ENCODE data around the gene EMX2.

The EMX2 gene

GRCh38 chr10:117550076-117550475 is 7.5 kb downstream of the EMX2 start:
- DNase-seq (ENCODE audit: low read depth) = no peak
- H3K4me3 ChIP-seq (ENCODE audit: low read length) = peak overlapping the region; percentile 96
- TF ChIP-seq CTCF (conservative IDR thresholded peaks at IDR 0.05; ENCODE audit: low read length) = no peak

GRCh38 chr10:117550599-117551329 is 8.2 kb downstream of the EMX2 start:
- TF ChIP-seq CTCF (conservative IDR thresholded peaks at IDR 0.05; ENCODE audit: low read length) = no peak
- peak overlapping the region; percentile 96 for H3K4me3 ChIP-seq (ENCODE audit: low read length)
- DNase-seq (ENCODE audit: low read depth) = no peak

- DNase-seq (ENCODE audit: low read depth) = no peak
- no peak for TF ChIP-seq CTCF (conservative IDR thresholded peaks at IDR 0.05; ENCODE audit: low read length)
- H3K4me3 ChIP-seq (ENCODE audit: low read length) = peak overlapping the region; percentile 59
These were observed 9.0 kb downstream of the EMX2 start for GRCh38 chr10:117551330-117552155.

- no peak for TF ChIP-seq CTCF (conservative IDR thresholded peaks at IDR 0.05; ENCODE audit: low read length)
- peak; percentile 61 for DNase-seq (ENCODE audit: low read depth)
- H3K4me3 ChIP-seq (ENCODE audit: low read length) = peak overlapping the region; percentile 59
These were observed 9.6 kb downstream of the EMX2 start for GRCh38 chr10:117552156-117552631.

GRCh38 chr10:117552701-117553141 is 10.2 kb downstream of the EMX2 start:
- peak; percentile 70 for DNase-seq (ENCODE audit: low read depth)
- 0 out of 2 replicates have a peak, but pooled peaks have one; percentile 2 for TF ChIP-seq CTCF (conservative IDR thresholded peaks at IDR 0.05; ENCODE audit: low read length)
- H3K4me3 ChIP-seq (ENCODE audit: low read length) = peak overlapping the region; percentile 59

- peak overlapping the region; percentile 59 for H3K4me3 ChIP-seq (ENCODE audit: low read length)
- TF ChIP-seq CTCF (conservative IDR thresholded peaks at IDR 0.05; ENCODE audit: low read length) = peak; percentile 43
- peak; percentile 51 for DNase-seq (ENCODE audit: low read depth)
These were observed 10.7 kb downstream of the EMX2 start for GRCh38 chr10:117553142-117553814.

All from AG10803 (cell line).